Tibial nerve (tissue), 4 donors: ENCODE measurements around the gene CUX1.

Source experiments
- EP300 ChIP-seq, 2 donors: sonication (generic); formaldehyde crosslinking; IDR thresholded peaks; one replicate each; pipeline ENCODE4 v1.6.1; 2017; ENCODE audit warnings: antibody characterized with exemption in 2 of 2, mild to moderate bottlenecking in 1 of 2
- POLR2A ChIP-seq, 2 donors: fragments of 450-650 bp; IDR thresholded peaks; one replicate each; pipeline ENCODE4 v1.6.1; 2017; ENCODE audit warnings: antibody characterized with exemption in 2 of 2, mild to moderate bottlenecking in 2 of 2, moderate library complexity in 2 of 2
- TF ChIP-seq, protein P1 (sequence below), 5 experiments: fragments of 200-600 bp in 3 of 5; fragments of 450-650 bp in 2 of 5; sonication (generic) in 3 of 5; IDR thresholded peaks; one replicate each; pipeline ENCODE4 v1.5.1; 2016 to 2019; ENCODE audit warnings: antibody characterized with exemption in 5 of 5, mild to moderate bottlenecking in 3 of 5, moderate library complexity in 2 of 5

DNA sequence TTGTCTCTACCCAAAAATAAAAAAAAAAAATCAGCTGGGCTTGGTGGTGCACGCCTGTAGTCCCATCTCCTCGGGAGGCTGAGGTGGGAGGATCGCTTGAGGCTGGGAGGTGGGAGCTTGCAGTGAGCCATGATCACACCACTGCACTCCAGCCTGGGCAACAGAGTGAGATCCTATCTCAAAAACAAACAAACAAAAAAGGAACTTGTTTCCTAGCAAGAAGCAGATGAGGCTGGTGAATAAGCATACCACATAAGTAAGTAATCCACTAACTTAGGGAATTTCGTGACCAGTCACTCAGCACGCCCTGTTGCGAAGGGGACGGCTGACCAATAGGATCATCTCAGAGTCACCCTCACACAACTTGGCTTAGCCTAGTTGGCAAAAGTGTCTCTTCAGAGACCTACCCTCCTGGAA is 64.6 kb downstream of the CUX1 start:
- TF ChIP-seq, protein P1, sequence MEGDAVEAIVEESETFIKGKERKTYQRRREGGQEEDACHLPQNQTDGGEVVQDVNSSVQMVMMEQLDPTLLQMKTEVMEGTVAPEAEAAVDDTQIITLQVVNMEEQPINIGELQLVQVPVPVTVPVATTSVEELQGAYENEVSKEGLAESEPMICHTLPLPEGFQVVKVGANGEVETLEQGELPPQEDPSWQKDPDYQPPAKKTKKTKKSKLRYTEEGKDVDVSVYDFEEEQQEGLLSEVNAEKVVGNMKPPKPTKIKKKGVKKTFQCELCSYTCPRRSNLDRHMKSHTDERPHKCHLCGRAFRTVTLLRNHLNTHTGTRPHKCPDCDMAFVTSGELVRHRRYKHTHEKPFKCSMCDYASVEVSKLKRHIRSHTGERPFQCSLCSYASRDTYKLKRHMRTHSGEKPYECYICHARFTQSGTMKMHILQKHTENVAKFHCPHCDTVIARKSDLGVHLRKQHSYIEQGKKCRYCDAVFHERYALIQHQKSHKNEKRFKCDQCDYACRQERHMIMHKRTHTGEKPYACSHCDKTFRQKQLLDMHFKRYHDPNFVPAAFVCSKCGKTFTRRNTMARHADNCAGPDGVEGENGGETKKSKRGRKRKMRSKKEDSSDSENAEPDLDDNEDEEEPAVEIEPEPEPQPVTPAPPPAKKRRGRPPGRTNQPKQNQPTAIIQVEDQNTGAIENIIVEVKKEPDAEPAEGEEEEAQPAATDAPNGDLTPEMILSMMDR (IDR thresholded peaks at IDR 0.05): no peak
- no peak for TF ChIP-seq EP300 (IDR thresholded peaks at IDR 0.05)
- TF ChIP-seq POLR2A (IDR thresholded peaks at IDR 0.05): no peak
